ENCODE results near the gene MIOX.

MIOX gene

DNA sequence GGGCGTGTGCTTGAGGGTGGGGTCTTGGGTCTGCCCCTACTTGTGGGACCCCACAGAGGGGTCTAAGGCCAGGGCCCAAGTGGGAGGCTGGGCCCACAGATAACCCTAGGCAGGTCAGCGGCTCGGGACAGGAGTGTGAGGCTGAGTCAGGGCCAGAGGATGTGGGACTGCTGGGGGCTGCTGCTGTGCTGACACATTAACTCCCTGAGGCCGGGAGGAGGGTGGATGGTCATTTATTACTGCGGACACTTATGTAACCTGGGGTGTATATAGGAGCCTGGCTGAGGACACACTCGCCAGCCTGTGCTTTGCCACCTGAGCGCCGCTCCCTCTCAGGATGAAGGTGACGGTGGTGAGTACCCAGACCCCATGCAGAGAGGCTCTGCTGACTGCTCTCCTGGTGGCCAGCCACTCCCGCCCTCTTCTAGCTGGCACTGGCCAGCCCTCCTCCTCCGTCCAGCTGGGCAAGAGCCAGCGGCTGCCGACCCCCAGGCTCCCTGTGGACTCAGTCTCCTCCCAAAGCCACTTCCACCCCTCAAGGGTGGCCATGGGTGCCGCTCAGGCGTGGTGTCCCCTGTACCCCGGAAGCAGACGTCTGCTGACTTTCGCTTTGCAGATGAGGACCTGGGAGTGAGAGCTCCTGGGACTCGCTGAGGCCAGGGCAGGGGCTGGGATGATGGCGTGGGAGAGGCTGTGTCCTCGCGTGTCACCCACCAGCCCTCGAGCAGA lies at the start of gene MIOX:
Gene MIOX (plus strand): TSS at position 299 of the 729 bp plus-strand sequence. CDS start 39 bp downstream, at position 338.
- no peak for DNase-seq

DNA sequence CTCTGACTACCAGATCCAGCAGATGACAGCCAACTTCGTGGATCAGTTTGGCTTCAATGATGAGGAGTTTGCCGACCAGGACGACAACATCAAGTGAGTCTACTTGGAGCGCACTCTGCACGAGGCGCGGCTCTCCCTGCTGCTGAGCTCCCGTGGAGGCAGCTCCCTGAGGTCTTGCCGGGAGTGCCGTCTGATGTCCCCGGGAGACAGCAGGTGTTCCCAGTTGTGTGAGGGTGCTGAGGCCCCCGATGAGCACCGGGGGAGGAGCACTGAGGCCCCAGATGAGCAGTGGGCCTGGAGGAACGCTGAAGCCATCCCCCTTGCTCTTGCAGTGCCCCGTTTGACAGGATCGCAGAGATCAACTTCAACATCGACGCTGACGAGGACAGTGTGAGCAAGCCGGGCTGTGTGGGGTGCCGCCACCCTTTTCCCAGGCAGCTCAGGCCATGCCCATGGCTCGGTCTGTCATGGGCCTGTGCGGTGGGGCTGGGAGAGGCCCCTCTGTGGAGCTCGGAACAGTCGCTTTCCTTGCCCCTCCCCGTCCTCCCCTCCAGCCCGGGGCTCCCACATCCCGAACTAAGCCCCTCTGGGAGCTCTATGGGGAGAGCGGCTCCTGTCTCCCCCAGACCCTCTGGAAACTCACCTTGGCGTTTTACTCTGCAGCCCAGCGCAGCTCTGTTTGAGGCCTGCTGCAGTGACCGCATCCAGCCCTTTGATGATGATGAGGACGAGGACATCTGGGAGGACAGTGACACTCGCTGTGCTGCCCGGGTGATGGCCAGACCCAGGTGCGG lies 49.0 kb upstream of the MIOX start:
- DNase-seq: no peak

DNA sequence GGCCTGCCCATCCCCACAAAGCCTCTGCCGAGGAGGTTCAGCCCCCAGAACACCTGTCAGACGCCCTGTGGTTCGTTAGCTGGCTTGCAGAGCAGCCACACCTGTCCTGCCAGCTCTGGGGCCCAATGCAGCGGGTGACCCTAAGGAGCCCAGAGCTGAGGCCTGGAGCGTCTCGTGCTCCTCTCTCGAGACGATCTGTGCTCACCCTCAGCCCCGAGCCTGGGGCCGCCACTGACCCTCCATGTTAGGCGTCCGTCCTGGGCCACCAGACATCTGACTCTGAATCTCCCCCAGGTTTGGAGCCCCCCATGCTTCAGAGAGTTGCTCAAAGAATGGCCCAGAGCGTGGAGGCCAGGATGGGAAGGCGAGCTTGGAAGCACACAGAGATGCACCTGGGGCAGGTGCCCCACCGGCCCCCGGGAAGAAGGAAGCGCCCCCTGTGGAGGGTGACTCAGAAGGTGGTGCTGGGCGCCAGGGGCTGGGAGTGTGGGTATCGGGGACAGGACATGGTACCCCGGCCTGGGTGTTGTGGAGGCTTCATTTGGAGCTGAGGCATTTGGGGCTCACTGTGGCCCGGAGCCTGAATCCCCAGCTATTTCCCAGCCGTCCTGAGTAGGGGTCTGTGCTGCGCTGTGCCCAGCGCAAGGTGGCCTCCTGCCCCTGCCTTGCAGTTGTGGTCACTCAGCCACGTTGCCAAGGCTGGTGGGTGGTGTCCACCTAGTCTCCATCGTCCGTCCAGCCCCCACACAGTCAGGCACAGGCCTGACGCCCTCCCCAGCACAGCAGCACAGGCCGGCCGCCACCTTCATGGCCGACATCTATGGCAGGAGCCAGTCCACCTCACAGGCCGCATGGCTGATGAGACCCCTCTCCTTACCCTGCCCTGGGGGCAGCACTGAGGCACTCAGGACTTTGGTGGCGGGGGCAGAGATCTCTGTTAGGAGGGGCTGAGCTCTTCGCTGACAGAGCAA lies 48.1 kb upstream of the MIOX start:
- DNase-seq: no peak

DNA sequence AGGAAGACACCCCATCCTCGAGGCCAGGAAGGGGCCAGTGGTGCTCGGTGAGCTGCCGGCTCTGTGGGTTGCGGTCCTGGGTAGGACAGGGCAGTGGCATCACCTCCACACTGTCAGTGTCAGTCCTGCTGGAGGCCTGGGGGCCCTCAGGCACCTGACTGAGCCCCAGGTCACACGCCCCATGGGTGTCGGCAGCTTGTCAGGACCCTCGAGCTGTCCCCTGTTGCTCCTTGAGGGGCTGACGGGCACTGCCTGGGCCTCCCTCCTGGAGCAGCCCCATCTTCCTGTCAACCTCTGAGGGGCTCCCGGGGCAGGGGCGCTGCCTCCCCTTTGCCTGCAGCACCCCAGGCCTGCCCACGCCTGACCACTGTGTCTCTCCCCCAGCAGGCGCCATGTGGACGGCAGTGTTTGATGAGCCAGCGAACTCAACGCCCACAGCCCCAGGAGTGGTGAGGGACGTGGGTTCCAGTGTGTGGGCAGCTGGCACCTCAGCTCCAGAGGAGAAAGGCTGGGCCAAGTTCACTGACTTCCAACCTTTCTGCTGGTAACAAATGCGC lies 47.3 kb upstream of the MIOX start:
- DNase-seq: no peak

DNA sequence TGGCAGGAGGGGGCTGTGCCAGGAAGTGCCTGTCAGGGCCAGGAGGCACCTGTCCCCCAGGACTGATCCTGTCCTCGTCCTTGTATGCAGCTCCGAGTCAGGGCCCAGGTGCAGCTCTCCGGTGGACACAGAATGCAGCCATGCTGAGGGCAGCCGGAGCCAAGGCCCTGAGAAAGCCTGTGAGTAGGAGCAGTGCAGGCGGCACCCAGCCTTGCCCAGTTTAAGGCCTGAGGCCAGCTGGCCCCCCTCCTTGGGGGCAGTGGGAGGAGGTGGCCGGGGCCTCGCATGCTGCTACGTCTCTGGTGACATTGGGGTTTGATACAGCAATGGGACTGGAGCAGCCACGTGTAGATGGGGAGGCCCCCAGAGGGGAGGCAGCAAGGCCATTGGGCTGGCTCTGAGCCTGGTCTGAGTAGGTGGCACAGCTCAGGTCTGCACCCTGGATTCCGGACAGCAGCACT lies 46.8 kb upstream of the MIOX start:
- DNase-seq: no peak

DNA sequence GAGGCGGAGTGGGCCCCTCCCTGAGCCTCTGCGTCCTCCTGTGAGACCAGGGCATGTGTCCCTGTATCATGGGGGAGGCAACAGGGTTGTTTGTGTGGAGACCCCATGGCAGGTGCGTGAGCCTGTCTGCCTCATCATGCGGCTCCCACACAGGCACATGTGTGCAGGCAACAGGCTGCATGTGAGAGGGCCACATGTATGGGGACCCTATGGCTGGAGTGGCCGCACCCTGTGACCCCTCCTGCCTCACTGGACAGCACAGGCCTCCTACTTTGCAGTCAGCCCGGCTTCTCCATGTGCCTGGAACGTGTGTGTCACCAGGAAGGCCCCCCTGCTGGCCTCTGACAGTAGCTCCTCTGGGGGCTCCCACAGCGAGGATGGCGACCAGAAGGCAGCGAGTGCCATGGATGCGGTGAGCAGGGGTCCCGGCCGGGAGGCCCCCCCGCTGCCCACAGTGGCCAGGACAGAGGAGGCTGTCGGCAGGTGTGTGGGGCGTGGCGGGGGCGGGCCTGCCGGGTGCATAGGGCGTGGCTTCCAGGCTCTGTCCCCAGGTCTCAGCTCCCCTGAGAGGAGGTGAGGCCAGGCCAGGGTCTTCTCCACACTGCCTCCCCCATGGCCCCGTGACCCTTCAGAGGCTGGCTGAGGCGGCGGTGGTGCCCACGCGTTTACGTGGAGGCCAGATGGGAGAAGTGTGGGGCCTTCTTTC lies 46.0 kb upstream of the MIOX start:
- DNase-seq: no peak

DNA sequence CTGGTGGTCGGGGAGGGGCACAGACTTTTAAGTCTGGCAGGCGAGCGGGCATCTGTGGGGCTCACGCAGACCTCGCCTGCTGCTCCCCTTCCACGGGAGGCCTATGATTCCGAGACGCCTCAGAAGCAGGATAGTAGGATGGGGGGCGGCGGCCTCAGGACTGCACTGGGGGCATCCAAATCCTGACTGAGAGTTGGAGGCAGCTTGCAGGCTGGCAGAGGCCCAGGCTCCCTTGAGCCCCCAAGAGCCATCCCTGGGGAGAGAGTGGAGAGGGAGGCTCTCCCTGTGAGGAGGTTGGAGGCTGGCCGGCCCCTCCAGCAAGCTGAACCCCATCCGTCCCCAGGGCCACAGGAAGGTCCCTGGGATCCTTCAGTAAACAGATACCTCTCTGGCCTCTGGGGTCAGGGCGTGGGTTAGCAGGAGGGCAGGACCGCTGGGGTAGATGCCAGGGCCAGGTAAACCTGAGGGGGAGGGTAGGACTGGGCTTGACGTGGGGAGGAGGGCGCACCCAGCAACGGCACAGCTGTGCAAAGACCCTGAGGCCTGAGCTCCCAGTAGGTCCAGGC lies 45.1 kb upstream of the MIOX start:
- DNase-seq: no peak

DNA sequence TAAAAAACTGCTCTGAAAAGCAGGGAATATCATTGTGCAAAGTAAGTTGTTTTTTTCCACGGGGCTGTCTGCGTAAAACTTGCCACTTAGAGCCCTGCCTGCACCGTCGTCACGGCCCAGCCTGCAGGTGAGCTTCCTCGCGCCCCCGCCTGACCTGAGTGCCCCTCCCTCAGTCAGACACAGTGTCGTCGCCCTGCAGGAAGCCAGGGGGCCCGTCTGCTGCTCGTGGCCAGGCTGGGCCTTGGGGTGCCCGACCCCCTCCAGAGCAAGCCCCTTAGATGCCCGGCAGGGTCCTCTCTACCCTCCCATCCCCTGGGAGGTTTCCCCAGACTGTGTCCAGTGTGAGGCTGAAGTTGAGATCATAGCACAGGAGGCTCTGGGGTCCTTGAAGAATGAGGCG lies 43.5 kb upstream of the MIOX start:
- DNase-seq: no peak

DNA sequence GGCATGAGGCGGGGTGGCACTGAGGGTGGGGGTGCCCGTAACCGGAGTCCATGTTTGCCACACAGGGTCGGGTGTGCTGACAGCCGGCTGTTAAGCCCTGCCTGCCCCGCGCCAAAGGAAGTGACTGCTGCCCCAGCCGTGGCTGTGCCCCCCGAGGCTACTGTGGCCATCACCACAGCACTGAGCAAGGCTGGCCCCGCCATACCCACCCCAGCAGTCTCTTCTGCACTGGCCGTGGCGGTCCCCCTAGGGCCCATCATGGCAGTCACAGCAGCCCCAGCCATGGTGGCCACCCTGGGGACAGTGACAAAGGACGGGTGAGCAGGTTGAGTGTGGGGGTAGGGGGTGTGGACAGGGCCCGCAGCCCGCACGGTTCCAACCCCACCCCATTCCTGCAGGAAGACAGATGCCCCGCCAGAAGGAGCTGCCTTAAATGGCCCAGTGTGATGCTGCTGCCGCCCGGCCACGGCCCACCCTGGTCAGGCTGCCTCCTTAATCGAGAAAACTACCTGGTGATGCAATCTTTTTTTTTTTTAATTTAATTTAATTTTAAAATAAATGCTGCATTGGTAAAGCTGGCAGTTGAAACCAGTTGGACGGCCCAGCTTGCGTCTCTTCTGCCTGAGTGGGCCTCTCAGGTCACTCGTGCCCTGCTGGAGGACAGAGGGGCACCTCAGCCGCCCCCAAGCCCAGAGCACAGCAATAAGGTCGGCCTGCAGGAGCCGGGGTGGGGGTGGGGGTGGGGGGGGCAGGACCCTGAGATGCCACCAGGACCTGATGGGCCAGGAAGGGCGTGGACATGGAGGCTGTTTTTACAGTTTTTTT lies 42.6 kb upstream of the MIOX start:
- no peak for DNase-seq

DNA sequence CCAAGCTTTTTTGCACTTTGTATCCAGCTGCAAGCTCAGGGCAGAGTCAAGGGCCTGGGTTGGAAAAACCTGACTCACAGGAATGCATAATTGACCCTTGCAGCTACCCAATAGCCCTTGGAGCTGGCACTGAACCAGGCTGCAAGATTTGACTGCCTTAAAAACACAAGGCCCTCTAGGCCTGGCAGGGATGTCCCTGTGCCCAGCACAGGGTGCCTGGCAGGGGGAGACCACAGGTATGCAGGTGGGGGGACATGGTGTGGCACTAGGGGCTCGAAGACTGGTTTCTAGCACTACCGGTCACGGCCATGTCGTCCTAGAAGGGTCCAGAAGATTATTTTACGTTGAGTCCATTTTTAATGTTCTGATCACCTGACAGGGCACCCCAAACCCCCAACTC lies 42.0 kb upstream of the MIOX start:
- DNase-seq: no peak

DNA sequence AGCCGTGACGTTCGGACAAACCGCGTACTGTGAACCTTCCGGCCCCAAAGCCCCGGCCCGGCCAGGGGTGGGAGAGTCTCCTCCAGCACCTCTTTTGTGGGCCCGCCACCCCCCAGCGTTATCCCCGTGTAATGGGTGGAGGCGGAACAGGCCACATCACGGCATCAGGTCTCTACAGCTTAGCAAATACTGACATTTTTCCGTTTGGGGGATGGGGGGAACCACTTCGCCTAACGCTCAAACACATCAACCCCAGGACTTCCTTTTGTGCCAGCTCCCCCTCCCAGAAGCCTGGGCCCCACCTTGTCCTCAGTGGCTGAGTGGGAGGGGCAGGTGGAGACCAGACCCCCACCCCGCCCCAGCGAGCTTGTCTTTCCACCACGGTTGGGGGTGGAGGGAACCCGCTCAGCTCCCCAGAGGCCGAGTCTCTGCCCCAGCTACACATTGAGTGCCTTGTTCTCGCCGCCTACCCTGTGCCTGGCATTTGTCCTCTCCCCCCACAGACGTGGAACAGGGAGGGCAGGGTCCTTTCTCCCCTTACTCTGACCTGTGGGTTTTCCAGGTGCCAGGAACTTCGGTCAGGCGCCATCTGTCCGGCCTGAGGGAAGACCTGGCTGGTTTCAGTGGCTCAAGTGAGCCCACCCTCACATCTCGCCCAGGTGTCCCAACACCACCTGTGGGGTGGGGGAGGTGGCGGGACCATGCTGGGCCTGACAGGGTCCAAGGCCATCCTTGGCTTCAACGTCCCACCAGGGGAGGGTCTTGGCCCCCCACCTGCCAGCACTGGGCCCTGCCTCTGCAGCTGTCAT lies 41.4 kb upstream of the MIOX start:
- DNase-seq: no peak

DNA sequence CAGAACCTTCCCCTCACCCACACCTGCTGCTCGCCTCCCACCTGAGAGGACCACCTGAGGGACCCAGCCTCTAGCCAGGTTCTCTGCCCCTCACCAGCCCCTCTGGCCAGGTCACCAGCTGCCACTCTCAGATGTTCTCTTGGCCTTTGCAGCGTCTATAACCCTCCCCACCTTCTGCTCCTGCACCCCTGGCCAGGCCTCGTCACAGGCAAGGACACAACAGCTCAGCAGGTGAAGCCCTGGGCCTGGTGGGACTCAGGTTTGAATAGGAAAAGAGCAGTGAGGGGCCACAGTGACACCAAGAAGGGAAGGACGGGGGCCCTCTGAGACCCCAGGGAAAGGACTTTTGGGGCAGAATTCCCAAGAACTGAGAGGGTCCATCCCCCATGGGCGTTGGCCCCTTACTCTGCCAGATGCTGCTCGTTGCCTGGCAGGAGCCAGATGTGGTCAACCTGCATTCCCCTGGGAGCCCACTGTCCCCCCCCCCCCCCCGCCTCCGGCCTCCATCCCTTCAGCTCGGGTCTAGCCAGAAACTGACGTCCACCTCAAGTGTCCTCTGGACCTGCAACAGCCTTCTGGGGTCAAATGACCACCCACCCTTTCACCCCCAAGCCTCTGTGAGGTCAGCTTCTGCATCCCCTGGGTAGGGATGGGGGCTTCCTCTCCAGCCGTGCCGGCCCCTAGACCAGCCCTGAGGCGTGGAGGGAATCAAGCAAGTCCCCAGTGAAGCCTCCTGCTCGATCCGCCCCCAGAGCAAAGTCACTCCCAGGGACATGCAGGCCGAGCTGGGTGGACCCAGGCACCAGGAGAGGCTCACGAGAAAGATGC lies 40.6 kb upstream of the MIOX start:
- no peak for DNase-seq

DNA sequence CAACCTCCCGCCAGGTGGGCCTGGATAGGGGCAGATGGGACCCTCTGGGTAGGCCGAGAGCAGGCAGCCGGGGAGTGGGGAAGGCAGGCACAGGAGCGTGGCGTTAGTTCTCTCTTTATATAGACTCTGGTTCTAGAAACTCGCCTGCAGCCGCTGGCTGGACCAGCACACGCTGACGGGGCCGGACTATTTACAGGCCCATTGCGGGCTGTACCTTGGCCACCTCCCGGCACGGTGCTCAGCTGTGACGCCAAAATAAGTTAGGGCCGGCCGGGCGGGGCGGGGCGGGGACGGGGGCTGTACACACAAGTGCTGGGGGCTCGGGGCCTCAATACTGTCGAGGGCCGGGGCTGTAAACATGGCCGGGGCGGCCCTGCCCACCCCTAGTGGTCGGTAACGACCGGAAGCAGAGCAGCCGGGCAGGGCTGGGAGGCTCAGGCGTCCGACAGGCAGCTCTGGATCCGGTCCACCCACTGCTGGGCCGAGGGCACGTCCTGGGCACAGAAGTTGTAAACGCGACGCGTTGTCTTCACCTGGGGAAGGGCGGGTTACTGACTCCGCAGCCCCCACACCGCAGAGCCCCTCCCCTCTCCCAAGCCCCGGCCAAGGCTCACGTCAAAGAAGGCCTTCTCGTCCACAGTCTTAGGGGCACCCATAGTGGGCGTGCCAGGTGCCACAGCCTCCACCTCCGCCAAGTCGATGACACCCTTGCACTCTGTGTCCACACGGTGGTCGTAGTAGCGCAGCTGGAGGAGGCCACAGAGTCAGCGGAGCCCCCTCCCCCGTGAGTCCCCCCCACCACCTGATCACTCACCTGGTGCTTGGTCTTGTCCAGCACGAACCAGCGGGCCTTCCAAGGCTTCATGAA lies 39.7 kb upstream of the MIOX start:
- no peak for DNase-seq

DNA sequence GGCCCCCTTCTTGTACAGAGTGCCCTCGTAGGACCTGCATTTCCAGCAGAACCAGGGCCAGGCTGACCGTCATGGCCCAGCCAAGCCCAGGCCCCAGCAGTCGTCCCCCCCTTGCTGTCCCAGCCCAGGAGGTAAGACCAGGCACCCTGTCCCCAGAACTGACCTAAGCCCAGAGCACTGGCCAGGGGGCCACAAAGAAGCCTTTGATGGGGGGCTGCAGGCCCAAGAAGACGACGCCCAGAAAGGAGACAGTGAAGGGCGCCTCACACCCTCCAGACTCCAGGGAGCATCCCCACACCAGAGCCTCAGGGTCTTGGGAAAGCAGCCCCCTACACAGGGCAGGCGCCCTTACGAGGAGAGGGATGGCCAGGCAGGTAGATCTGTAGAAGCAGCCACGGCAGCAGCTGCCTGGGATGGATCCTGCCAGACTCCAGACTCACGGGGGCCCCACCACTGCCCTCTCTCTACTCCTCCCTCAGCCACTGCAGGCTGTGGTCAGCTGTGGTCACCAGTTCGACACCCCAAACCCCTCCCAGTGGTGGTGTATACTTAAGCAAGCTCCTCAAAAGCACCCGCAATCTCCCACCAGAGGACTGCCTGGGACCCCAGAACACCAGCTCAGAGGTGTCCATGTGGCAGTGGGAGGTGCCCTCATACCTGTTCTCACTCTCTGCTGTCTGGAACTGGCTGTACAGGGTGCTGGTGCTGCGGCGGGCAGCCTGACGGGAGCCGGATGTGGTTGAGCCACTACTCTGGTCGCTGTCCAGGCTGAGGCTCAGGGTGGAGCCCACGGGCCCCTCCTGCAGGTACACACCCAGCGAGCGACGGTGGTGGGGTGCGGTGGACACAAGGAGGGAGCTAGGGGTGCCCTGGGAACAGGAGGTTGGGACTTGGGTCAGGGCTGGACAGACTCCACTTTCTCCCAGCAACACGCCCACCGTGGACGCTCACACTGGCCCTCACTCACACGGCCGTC lies 38.8 kb upstream of the MIOX start:
- no peak for DNase-seq

DNA sequence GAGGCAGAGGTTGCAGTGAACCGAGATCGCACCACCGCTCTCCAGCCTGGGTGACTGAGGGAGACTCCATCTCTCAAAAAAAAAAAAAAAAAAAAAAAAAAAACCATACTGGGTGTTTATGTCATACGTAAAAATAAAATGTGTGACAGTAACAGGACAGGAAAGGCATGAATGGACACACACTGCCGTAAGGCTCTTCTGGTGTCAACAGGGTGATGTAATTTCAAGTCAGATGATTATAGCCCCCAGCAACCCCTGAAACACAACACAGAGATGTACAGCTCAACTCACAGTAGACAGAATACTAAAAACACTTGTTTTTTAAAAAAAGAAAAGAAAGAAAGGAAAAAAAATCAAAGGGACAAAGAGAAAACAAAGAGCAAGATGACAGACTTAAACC lies 34.0 kb upstream of the MIOX start:
- no peak for DNase-seq

DNA sequence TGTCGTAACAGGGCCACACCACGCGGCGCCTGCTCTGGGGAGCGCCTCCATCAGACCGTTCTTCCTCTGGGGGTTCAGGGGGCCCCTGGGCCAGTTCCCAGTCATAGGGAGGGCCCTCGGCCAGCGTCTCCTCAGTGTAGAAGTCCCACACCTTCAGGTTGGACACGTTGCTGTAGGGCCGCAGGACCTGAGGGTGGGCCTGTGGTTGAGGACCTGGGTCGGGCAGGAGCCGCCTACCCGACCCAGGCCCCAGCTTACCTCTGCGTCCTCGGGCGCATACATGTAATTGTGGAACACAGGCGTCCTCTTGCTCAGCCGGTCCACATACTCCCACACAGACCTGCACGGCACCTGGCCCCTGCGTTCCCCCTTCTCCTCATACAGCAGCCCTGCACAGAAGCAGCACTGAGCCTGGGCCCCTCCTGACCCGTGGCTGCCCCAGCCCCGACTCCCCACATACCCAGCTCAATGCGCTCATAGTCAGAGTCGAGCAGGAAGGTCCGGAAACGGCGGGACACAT lies 32.0 kb upstream of the MIOX start:
- no peak for DNase-seq

Measured in GOT3 (cell line).